Omental fat pad (tissue), 4 donors: ENCODE results near the gene TM9SF2. TPM values are rescaled to one million over a fixed set of nuclear protein-coding genes. Genes with fewer than 3 reads are reported as not detected.

ENCODE experiments used
- ATAC-seq: fragments of 150-250 bp; one replicate; pipeline ENCODE4 v1.9.1; 2016; ENCODE audit warnings: mild to moderate bottlenecking, moderate library complexity; ENCODE audit not compliant: low FRiP score
- DNase-seq: peaks from one replicate; pipeline ENCODE4 v3.0.0-alpha.2; 2019; ENCODE audit warnings: low spot score
- small RNA-seq: library from RNA; depleted of rRNA; stranded (forward); fragments of <200 nt; gene quantifications from one replicate; pipeline ENCODE3, GENCODE V24; 2016
- total RNA-seq, 4 donors: library from RNA; depleted of rRNA; stranded (reverse); fragments of >200 nt; gene quantifications; one replicate each; pipeline ENCODE4 v1.1.0, GENCODE V29; 2016
- TF ChIP-seq, protein P1 (sequence below), 3 donors: fragments of 450-650 bp; IDR thresholded peaks; one replicate each; pipeline ENCODE4 v1.5.1; 2016 to 2017; ENCODE audit warnings: antibody characterized with exemption in 3 of 3, mild to moderate bottlenecking in 3 of 3, moderate library complexity in 2 of 3

Gene TM9SF2
- total RNA-seq, 4 donors from 2014 or later, result 72.1 to 92.0 (median 88.4) TPM

DNA sequence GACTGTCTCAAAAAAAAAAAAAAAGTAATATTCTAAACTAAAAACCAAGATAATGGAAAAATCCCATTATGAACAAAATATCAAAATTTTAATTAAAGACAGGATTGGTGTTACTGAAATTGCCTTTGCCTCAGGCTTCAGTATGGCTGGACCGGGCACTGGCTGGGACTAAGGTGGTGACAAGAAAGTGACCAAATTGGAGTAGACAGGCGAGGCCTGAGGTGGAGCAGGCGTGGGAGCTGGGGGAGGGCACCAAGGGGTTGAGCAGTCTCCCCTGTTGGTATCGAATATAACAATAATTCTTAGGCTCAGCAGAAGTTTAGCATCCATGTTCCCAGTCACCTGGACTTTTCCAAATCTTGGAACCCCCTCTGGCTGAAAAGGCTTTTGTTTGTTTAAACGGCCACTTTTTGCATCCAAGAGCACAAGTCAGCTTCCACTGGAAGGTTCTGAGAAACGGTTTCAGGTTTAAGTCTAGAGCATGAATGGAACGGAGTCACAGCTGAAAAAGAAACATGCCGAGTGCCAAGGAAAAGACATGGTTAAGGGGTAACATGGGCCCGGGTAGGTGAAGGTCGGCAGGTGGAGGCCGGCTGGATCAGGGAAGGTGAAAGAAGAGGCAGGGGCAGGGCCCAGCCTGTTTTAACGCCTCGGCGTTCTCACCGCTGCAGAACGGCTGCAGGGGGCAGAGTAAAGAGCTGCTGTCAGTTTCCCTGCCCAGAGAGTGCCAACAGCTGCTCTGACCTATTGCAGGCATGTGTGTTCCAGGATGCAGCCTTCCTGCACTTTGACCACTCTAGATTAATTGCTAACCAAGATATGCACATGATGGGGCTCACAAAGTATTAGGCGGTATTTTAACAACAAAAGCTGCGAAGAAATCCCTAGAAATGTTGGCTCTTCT is 104.4 kb downstream of the TM9SF2 start:
- peak; percentile 64 for ATAC-seq
- DNase-seq, result no peak
- TF ChIP-seq, protein P1, sequence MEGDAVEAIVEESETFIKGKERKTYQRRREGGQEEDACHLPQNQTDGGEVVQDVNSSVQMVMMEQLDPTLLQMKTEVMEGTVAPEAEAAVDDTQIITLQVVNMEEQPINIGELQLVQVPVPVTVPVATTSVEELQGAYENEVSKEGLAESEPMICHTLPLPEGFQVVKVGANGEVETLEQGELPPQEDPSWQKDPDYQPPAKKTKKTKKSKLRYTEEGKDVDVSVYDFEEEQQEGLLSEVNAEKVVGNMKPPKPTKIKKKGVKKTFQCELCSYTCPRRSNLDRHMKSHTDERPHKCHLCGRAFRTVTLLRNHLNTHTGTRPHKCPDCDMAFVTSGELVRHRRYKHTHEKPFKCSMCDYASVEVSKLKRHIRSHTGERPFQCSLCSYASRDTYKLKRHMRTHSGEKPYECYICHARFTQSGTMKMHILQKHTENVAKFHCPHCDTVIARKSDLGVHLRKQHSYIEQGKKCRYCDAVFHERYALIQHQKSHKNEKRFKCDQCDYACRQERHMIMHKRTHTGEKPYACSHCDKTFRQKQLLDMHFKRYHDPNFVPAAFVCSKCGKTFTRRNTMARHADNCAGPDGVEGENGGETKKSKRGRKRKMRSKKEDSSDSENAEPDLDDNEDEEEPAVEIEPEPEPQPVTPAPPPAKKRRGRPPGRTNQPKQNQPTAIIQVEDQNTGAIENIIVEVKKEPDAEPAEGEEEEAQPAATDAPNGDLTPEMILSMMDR (IDR thresholded peaks at IDR 0.05), result no peak

DNA sequence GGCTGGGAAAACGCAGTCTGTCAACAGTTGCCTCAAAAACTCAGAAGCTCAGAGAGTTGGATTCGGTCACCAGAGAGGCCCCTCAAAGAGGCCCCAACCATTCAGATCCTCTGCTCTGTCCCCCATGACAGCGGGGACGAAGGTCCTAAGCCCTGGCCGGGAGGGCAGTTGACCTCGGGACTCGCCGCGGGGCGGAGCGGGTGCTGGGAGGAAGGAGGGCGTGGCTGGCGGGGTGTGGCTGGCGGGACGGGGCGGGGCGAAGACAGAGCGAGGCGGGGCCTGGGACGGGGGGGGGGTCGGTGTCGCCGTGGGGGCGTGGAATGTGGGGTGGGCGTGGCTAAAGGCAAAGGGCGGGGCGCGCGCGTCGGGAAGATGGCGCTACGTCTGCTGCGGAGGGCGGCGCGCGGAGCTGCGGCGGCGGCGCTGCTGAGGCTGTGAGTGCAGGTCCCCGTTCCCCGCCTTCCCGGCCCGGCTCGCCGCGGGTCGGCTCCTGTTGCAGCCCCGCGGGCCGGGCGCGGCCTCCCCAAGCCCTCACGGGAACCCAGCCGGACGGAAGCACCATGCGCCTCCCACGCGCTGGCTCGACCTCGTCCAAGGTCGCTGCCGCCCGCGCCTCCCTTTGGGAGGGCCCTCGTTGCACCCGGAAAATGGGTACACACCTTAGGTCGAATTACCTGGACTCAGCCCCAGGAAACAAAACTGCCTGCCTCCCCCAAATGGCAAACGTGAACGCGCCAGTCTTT is 105.2 kb downstream of the TM9SF2 start, which contains the start of gene CLYBL:
Gene CLYBL (plus strand): TSS at position 367 of the 743 bp plus-strand sequence.
- DNase-seq (peak; percentile 75), ATAC-seq (peak; percentile 97)
- TF ChIP-seq, protein P1 (IDR thresholded peaks at IDR 0.05), result no peak

DNA sequence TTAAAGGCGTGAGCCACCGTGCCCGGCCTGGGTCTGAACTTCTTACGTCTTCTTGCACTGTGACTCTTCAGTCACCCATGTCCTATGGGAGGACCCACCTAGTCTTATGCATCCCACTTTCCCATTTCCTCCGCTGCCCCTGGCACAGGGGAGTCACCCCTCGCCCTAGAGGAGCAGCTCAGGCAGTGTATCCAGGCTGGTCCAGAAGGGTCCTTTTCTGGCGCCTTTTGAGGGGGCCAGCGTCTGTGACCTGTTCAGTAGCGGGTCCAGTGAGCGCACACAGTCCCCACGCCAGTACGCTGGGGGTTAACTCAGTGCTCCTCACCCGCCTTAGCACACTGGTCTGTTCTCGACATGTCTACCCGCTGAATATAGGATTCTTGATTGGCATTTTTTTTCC is 107.1 kb downstream of the TM9SF2 start:
- DNase-seq (no peak), ATAC-seq (no peak)
- TF ChIP-seq, protein P1 (IDR thresholded peaks at IDR 0.05), result no peak

DNA sequence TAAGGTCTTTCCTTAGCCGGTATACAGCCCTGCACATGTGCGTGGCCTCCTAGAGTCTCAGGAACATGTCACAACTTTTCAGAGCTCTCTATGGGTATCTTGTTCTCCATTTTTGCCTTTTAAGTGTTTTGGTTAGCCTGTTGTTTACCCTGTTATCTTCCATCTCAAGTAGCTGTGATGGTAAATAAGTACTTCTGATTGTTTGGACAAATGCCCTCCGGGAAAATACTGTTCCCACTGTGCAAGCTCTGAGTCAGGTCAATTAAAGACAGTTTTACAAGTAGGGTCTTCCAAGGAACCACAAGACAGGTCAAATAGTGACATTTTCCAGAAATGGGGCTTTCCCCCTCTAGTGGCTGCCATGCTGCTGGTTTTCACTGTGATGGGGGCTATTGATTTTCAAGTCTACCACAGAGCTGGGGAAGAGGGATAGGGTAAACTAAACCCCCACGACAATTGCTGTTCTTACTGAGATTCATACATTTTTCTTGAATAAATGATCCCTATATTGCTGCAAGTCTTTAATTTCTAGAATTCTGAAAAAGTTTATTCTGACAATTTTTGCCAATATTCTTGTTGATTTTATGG is 109.5 kb downstream of the TM9SF2 start:
- TF ChIP-seq, protein P1 (IDR thresholded peaks at IDR 0.05), result no peak
- DNase-seq (no peak), ATAC-seq (no peak)

Small RNAs within 50 kb of the gene (small RNA-seq; reads per million reads assigned to genes)
- gene AL139035.1, result not detected

Other genes starting within 250 kb of the TM9SF2 start
- under 1 TPM in 1 of 4 donors, not detected in 3; 0.36 TPM for gene GPR18, start 243.1 kb upstream of the TM9SF2 start, total RNA-seq
- 10 to 100 TPM; 17.2 to 73.5 (median 42.7) TPM for gene GPR183, start 194.1 kb upstream of the TM9SF2 start, total RNA-seq
- 1 to 10 TPM; 2.2 to 7.7 (median 4.4) TPM for gene CLYBL, start 105.2 kb downstream of the TM9SF2 start, total RNA-seq